PC-9 (cell line): ENCODE results near the gene UBN2. TPM values are rescaled to one million over a fixed set of nuclear protein-coding genes. Genes with fewer than 3 reads are reported as not detected.

ENCODE experiments used
- BruUV-seq: library from RNA; stranded (reverse); fragments of 400-500 nt; replicated peaks from 2 replicates; lab custom pipeline; 2021; lab: Mats Ljungman, UMichigan
- CTCF ChIA-PET: fragments of 300-600 bp; sonication (Branson Sonifier 250); formaldehyde crosslinking; loops from one replicate; lab custom pipeline; 2022; ENCODE audit warnings: antibody characterized with exemption; lab: Charles Lee
- POLR2A ChIA-PET: fragments of 300-600 bp; sonication (Branson Sonifier 250); formaldehyde crosslinking; loops from one replicate; lab custom pipeline; 2022; ENCODE audit warnings: antibody characterized with exemption; ENCODE audit not compliant: unreplicated experiment; lab: Charles Lee
- DNase-seq, 2 experiments: peaks; one replicate each; pipeline versions ENCODE4 v3.0.0 to v3.0.0-alpha.2; 2015 to 2022; ENCODE audit warnings: mixed read lengths in 1 of 2
- H2AFZ ChIP-seq: fragments of 200-600 bp; sonication (generic); 2 replicates; pipeline ENCODE4 v1.8.1; 2017; ENCODE audit warnings: antibody characterized with exemption
- H3F3A ChIP-seq: fragments of 200-600 bp; sonication (generic); 2 replicates; pipeline ENCODE4 v1.8.1; 2017; ENCODE audit warnings: antibody characterized with exemption, mild to moderate bottlenecking, low read depth; ENCODE audit not compliant: insufficient read depth
- H3K27ac ChIP-seq: fragments of 200-600 bp; sonication (generic); 2 replicates; pipeline ENCODE4 v1.6.1; 2016; ENCODE audit warnings: mixed run types
- H3K27me3 ChIP-seq: fragments of 200-600 bp; sonication (generic); 2 replicates; pipeline ENCODE4 v1.6.1; 2016; ENCODE audit warnings: low read depth, mixed run types; ENCODE audit not compliant: insufficient read depth
- H3K36me3 ChIP-seq: fragments of 200-600 bp; sonication (generic); 2 replicates; pipeline ENCODE4 v1.6.1; 2016; ENCODE audit warnings: low read depth, mixed run types
- H3K4me1 ChIP-seq: fragments of 200-600 bp; sonication (generic); replicated peaks from 2 replicates; pipeline ENCODE4 v1.6.1; 2016; ENCODE audit warnings: mixed run types; ENCODE audit not compliant: insufficient read depth
- H3K4me2 ChIP-seq: fragments of 200-600 bp; sonication (generic); 2 replicates; pipeline ENCODE4 v1.6.1; 2017; ENCODE audit warnings: mixed run types
- H3K4me3 ChIP-seq: fragments of 200-600 bp; sonication (generic); 2 replicates; pipeline ENCODE4 v1.6.1; 2016; ENCODE audit warnings: mixed run types
- H3K79me2 ChIP-seq: fragments of 200-600 bp; sonication (generic); 2 replicates; pipeline ENCODE4 v1.6.1; 2017; ENCODE audit warnings: low read depth, mixed run types
- H3K9me2 ChIP-seq: fragments of 200-600 bp; sonication (generic); 2 replicates; pipeline ENCODE4 v1.8.1; 2017; ENCODE audit warnings: mild to moderate bottlenecking; ENCODE audit not compliant: insufficient read depth
- H3K9me3 ChIP-seq: fragments of 200-600 bp; sonication (generic); 2 replicates; pipeline ENCODE4 v1.8.1; 2016; ENCODE audit warnings: low read depth; ENCODE audit not compliant: insufficient read depth
- H4K20me1 ChIP-seq: fragments of 200-600 bp; sonication (generic); 2 replicates; pipeline ENCODE4 v1.8.1; 2017; ENCODE audit not compliant: insufficient read depth
- CTCF ChIP-seq: fragments of 200-600 bp; sonication (generic); conservative IDR thresholded peaks from 2 replicates; pipeline ENCODE4 v1.6.1; 2017; ENCODE audit warnings: mixed run types, antibody characterized with exemption, mild to moderate bottlenecking, moderate library complexity
- EZH2 ChIP-seq: fragments of 200-600 bp; sonication (generic); IDR thresholded peaks from 2 replicates; pipeline ENCODE4 v1.8.0; 2017; ENCODE audit warnings: antibody characterized with exemption, low read depth
- intact Hi-C: fragments of 100-400 bp; cut with micrococcal nuclease; formaldehyde crosslinking; loops from one replicate; pipeline ENCODE4 v1.10.0; 2022; ENCODE audit not compliant: unreplicated experiment
- total RNA-seq: library from RNA; stranded (reverse); gene quantifications from 2 replicates; pipeline ENCODE4 v1.2.3, GENCODE V29; 2021

UBN2 gene
- total RNA-seq, 1 experiment from 2014 or later: 34.1 TPM

DNA sequence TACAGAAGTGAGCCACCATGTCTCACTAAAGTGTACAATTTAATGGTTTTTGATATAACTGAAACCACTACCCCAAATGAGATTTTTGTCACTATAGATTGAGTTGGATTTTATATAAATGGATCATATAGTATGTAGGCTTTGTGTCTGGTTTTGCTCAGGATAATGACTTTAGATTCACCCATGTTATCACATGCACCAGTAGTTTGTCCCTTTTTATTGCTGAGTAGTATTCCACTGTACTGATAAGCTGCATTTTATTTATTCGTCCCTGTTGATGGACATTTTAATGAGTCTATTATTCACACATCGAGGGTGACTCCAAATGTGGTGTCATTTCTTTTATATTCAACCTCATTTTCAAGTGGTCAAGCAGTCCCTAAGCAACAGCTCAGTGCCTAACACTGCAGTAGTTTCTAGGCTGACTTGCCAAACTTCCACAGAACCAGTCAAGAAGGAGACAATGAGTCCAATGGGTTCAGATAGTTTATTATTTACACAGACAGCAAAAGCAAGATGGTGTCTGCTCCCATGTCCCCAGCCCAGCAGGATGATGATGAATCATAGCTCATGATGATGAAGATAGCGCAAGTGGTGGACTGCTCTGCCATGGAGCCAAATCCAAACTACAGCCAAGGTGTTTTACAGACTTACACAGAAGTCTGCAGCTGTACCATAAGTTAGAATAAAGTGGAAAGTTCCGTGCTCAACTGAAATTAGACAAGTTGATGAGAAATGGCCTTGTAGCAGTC is 103.5 kb downstream of the UBN2 start:
- no peak overlapping the region for H3K4me2 ChIP-seq
- POLR2A ChIA-PET: interaction anchor here (0.5 kb wide), 1 partner anchor 1367 kb away, joined by 5 read pairs; no protein-coding TSS in a partner anchor
- no peaks in the 10 kb centered on the region for H4K20me1 ChIP-seq
- H3K4me1 ChIP-seq: 0 out of 2 replicates have a peak, but pooled peaks cover 3% of the 10 kb centered on the region
- H3K4me3 ChIP-seq: no peak overlapping the region
- H3K79me2 ChIP-seq: no peaks in the 10 kb centered on the region
- TF ChIP-seq EZH2: no peak
- no peak for TF ChIP-seq CTCF
- H3K27ac ChIP-seq: no peak overlapping the region
- H3K36me3 ChIP-seq: no peaks in the 10 kb centered on the region
- BruUV-seq: no TSS peak
- no peaks in the 10 kb centered on the region for H3K9me2 ChIP-seq
- DNase-seq: no peak
- H3K27me3 ChIP-seq: no peaks in the 10 kb centered on the region
- H2AFZ ChIP-seq: no peak overlapping the region
- H3K9me3 ChIP-seq: 0 out of 2 replicates have a peak, but pooled peaks cover 4% of the 10 kb centered on the region
- CTCF ChIA-PET: no interaction called here
- H3F3A ChIP-seq: peaks cover 11% of the 10 kb centered on the region
- intact Hi-C loops: no loop called here

- CTCF ChIA-PET: no interaction called here
- DNase-seq: no peak
- H2AFZ ChIP-seq: no peak overlapping the region; the same call in 1 of the 2 replicates
- POLR2A ChIA-PET: interaction anchor here (0.7 kb wide), 1 partner anchor 270 kb away, joined by 3 read pairs; no protein-coding TSS in a partner anchor
- H3K4me3 ChIP-seq: peak overlapping the region; percentile 80; the same call in 1 of the 2 replicates
- intact Hi-C loops: no loop called here
- no peaks in the 10 kb centered on the region for H3K9me2 ChIP-seq
- H3K79me2 ChIP-seq: peaks cover 24% of the 10 kb centered on the region
- H3K36me3 ChIP-seq: no peaks in the 10 kb centered on the region
- BruUV-seq: no TSS peak
- H3K4me1 ChIP-seq: peaks cover 10% of the 10 kb centered on the region; the same call in 1 of the 2 replicates
- peaks cover 22% of the 10 kb centered on the region for H3F3A ChIP-seq
- no peaks in the 10 kb centered on the region for H4K20me1 ChIP-seq
- no peaks in the 10 kb centered on the region for H3K27me3 ChIP-seq
- peak overlapping the region; percentile 91 for H3K4me2 ChIP-seq
- peak overlapping the region; percentile 93; the same call in 1 of the 2 replicates for H3K27ac ChIP-seq
- 0 out of 2 replicates have a peak, but pooled peaks cover 4% of the 10 kb centered on the region for H3K9me3 ChIP-seq
- no peak for TF ChIP-seq EZH2
Measured at GRCh38 chr7:139339025-139339424, 108.0 kb downstream of the UBN2 start.

GRCh38 chr7:139339698-139340036 is 108.6 kb downstream of the UBN2 start:
- POLR2A ChIA-PET: interaction anchor here (0.6 to 0.7 kb wide), 2 partner anchors 107 to 206 kb away, joined by 3 read pairs; no protein-coding TSS in a partner anchor
- Histone ChIP-seq H3K9me2 (no peaks in the 10 kb centered on the region), H3F3A (peaks cover 22% of the 10 kb centered on the region), H2AFZ (peak overlapping the region; percentile 96), H3K9me3 (0 out of 2 replicates have a peak, but pooled peaks cover 4% of the 10 kb centered on the region), H3K4me2 (peak overlapping the region; percentile 91), H4K20me1 (no peaks in the 10 kb centered on the region), H3K79me2 (peaks cover 28% of the 10 kb centered on the region), H3K36me3 (no peaks in the 10 kb centered on the region), H3K27ac (peak overlapping the region; percentile 93), H3K4me1 (peaks cover 10% of the 10 kb centered on the region; the same call in 1 of the 2 replicates), H3K27me3 (no peaks in the 10 kb centered on the region), H3K4me3 (peak overlapping the region; percentile 80)
- TF ChIP-seq EZH2 (no peak), CTCF (no peak)
- intact Hi-C loops: loop anchor here (1.0 to 10.0 kb wide), 6 partner anchors 108 to 587 kb away; partner anchors contain the start of genes UBN2 and ZC3HAV1
- DNase-seq: no peak
- no TSS peak for BruUV-seq
- CTCF ChIA-PET: no interaction called here
